ENCODE data around the gene PI16. TPM values are rescaled to one million over a fixed set of nuclear protein-coding genes. Genes with fewer than 3 reads are reported as not detected.

The PI16 gene
- total and polyA plus RNA-seq, 4 donors, result 0.12 to 0.25 (median 0.24) TPM; not detected in 1

- H3K27me3 ChIP-seq (ENCODE audit: control insufficient read depth in 4 of 4, insufficient read depth in 4 of 4, low read length in 3 of 4), result no peaks in the 10 kb centered on the region
- no peak overlapping the region for H3K27ac ChIP-seq (ENCODE audit: low read depth in 1 of 2, low read length in 2 of 2)
- peaks cover 0 to 24% (median 15%) of the 10 kb centered on the region in 4 donors for H3K36me3 ChIP-seq (ENCODE audit: control insufficient read depth in 4 of 4, insufficient read depth in 3 of 4, low read depth in 1 of 4, low read length in 3 of 4)
- H3K9me3 ChIP-seq (ENCODE audit: control insufficient read depth in 4 of 4, low read length in 3 of 4), result no peaks in the 10 kb centered on the region
- 91% methylated on average over 10 of the region's 10 CpGs for WGBS
- H3K4me3 ChIP-seq (ENCODE audit: low read depth in 1 of 3, low read length in 3 of 3), result no peak overlapping the region
- TF ChIP-seq MAX (IDR thresholded peaks at IDR 0.05) (no peak), RAD21 (IDR thresholded peaks at IDR 0.05) (no peak), TAF1 (conservative IDR thresholded peaks at IDR 0.05) (no peak), REST (IDR thresholded peaks at IDR 0.05) (no peak), EGR1 (IDR thresholded peaks at IDR 0.05; ENCODE audit: low read depth in 2 of 2) (no peak), ATF3 (IDR thresholded peaks at IDR 0.05) (no peak), FOXA2 (IDR thresholded peaks at IDR 0.05) (no peak), GABPA (IDR thresholded peaks at IDR 0.05 in 1 of 2, conservative IDR thresholded peaks at IDR 0.05 in 1 of 2) (no peak), RXRA (IDR thresholded peaks at IDR 0.05) (no peak), ZBTB33 (IDR thresholded peaks at IDR 0.05) (no peak), NR2F2 (IDR thresholded peaks at IDR 0.05) (no peak), YY1 (IDR thresholded peaks at IDR 0.05) (no peak), SP1 (IDR thresholded peaks at IDR 0.05) (no peak), CTCF (IDR thresholded peaks at IDR 0.05; ENCODE audit: low read depth, low read length, missing input control) (no peak), HNF4G (IDR thresholded peaks at IDR 0.05) (no peak), HNF4A (conservative IDR thresholded peaks at IDR 0.05) (no peak), FOXA1 (IDR thresholded peaks at IDR 0.05) (no peak), JUND (IDR thresholded peaks at IDR 0.05) (no peak)
- no peak for DNase-seq (ENCODE audit: low spot score)
- no peak overlapping the region for H3K9ac ChIP-seq (ENCODE audit: low read depth in 1 of 2, low read length in 2 of 2)
- no peaks in the 10 kb centered on the region for H3K4me1 ChIP-seq (ENCODE audit: control insufficient read depth in 4 of 4, insufficient read depth in 4 of 4, low read length in 3 of 4)
Measured at GRCh38 chr6:36926708-36927513, 27.6 kb upstream of the PI16 start.
